Measurements from ENCODE around the gene LONP1.
"Not testable (repeated sequence)": the region's sequence is repeated elsewhere in the genome, so short reads cannot be mapped to it uniquely, and the experiment has no call there.

Gene LONP1, protein sequence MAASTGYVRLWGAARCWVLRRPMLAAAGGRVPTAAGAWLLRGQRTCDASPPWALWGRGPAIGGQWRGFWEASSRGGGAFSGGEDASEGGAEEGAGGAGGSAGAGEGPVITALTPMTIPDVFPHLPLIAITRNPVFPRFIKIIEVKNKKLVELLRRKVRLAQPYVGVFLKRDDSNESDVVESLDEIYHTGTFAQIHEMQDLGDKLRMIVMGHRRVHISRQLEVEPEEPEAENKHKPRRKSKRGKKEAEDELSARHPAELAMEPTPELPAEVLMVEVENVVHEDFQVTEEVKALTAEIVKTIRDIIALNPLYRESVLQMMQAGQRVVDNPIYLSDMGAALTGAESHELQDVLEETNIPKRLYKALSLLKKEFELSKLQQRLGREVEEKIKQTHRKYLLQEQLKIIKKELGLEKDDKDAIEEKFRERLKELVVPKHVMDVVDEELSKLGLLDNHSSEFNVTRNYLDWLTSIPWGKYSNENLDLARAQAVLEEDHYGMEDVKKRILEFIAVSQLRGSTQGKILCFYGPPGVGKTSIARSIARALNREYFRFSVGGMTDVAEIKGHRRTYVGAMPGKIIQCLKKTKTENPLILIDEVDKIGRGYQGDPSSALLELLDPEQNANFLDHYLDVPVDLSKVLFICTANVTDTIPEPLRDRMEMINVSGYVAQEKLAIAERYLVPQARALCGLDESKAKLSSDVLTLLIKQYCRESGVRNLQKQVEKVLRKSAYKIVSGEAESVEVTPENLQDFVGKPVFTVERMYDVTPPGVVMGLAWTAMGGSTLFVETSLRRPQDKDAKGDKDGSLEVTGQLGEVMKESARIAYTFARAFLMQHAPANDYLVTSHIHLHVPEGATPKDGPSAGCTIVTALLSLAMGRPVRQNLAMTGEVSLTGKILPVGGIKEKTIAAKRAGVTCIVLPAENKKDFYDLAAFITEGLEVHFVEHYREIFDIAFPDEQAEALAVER

GRCh38 chr19:5719961-5720790, at the start of gene LONP1, which contains the start of gene CATSPERD:
LONP1 (minus strand) TSS chr19:5720146; CDS start chr19:5720132, 14 bp downstream.
CATSPERD (plus strand) TSS chr19:5720637; CDS start chr19:5720738, 101 bp downstream.
- peak; percentile 96 for DNase-seq (ENCODE audit: low read depth)

DNA sequence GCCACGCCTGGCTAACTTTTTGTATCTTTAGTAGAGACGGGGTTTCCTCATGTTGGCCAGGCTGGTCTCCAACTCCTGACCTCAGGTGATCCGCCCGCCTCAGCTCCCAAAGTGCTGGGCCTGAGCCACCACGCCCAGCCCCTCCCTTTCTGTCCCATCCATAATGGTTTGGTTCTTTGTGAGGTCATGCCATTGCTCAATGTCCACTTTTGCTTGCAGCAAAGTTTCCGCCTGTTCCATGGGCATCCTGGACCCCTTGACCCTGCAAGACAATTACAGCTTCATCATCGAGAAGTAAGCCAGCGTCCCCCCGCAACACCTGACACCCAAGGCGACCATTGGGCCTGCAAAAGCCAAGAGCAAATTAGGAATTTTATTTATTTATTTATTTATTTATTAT, 48.0 kb upstream of the LONP1 start:
- no peak for DNase-seq (ENCODE audit: low read depth)

GRCh38 chr19:5765220-5765619, 45.3 kb upstream of the LONP1 start:
- DNase-seq (ENCODE audit: low read depth) = no peak

DNA sequence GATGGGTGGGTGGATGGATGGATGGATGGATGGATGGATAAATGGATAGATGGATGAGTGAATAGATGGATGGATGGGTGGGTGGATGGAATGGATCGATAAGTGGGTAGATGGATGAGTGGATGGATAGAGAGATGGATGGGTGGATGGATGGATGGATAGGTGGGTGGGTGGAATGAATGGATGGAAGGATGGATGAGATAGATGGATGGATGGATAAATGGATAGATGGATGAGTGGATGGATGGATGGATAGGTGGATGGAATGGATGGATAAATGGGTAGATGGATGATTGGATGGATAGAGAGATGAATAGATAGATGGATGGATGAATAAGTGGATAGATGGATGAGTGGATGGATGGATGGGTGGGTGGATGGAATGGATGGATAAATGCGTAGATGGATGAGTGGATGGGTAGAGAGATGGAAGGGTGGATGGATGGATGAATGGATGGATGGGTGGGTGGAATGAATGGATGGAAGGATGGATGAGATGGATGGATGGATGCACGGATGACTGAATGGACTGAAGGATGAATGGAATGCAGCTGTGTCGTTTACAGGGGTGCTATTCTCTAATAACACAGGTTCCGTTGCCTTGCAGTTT, 42.8 kb upstream of the LONP1 start:
- no peak for DNase-seq (ENCODE audit: low read depth)

- DNase-seq (ENCODE audit: low read depth) = no peak
Observed at GRCh38 chr19:5753743-5754142, 33.8 kb upstream of the LONP1 start.

GRCh38 chr19:5751709-5752108, 31.8 kb upstream of the LONP1 start:
- no peak for DNase-seq (ENCODE audit: low read depth)

- DNase-seq (ENCODE audit: low read depth) = no peak
Observed at GRCh38 chr19:5749505-5749904, 29.6 kb upstream of the LONP1 start.

DNA sequence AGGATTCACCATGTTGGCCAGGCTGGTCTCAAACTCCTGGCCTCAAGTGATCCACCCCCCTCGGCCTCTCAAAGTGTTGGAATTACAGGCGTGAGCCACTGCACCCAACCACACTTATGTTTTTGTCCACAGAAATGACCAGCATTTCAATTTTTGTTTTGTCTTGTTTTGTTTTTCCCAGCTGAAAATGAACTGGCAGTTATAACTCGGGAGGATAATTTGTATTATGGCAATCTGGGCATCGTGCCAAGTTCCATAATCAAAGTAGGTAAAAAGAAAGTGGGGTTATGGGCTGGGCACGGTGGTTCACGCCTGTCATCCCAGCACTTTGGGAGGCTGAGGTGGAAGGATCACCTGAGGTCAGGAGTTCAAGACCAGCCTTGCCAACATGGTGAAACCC, 29.0 kb upstream of the LONP1 start:
- not testable (repeated sequence) for DNase-seq (ENCODE audit: low read depth)

GRCh38 chr19:5744999-5745398, 25.1 kb upstream of the LONP1 start:
- DNase-seq (ENCODE audit: low read depth) = not testable (repeated sequence)

DNA sequence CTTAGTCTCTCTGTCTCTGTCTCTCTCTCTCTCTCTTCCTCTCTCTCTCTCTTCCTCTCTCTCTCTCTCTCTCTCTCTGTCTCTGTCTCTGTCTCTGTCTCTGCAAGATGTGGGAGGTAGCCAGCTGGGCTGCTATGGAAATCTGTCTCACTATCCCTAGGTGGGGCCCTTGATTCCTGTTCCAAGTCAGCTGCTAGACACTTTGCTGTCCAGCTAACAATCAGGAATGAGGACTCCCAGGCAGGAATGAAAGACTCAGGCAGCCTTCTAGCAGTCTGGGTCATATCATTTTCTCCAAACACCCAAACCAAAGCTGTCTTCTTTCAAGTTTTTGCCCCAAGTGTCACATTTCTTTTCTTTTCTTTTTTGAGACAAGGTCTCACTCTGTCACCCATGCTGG, 23.7 kb upstream of the LONP1 start:
- no peak for DNase-seq (ENCODE audit: low read depth)

DNA sequence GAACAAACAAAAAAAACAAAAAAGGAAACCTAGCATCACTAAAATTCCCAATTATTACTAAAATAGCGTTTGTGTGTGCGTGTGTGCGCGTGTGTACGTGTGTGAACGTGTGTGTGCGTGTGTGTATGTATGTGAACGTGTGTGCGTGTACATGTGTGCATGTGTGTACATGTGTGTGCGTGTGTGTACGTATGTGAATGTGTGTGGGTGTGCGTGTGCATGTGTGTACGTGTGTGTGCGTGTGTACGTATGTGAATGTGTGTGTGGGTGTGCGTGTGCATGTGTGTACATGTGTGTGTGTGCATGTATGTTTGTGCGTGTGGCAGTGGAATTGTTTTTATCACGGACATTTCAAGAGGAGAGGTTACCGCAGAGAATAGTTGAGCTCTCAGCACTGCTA, 22.1 kb upstream of the LONP1 start:
- no peak for DNase-seq (ENCODE audit: low read depth)

DNA sequence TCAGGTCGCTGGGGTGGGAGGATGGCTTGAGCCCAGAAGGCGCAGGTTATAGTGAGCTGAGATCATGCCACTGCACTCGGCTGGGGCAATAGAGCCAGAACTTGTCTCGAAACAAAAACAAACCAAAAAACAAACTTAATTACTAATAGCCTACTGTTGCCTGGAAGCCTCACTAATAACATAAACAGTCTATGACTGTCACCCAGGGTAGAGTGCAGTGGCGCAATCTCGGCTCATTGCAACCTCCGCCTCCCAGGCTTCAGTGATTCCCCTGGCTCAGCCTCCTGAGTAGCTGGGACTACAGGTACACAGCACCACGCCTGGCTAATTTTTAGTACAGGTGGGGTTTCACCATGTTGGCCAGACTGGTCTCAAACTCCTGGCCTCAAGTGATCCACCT, 18.5 kb upstream of the LONP1 start:
- no peak for DNase-seq (ENCODE audit: low read depth)

- DNase-seq (ENCODE audit: low read depth) = not testable (repeated sequence)
Observed at GRCh38 chr19:5733172-5733571, 13.2 kb upstream of the LONP1 start.

GRCh38 chr19:5727453-5728050, 7.6 kb upstream of the LONP1 start:
- no peak for DNase-seq (ENCODE audit: low read depth)

GRCh38 chr19:5719274-5719960, 529 bp downstream of the LONP1 start:
- DNase-seq (ENCODE audit: low read depth) = peak; percentile 13

- no peak for DNase-seq (ENCODE audit: low read depth)
Observed at GRCh38 chr19:5718579-5719273, 1.2 kb downstream of the LONP1 start.

DNA sequence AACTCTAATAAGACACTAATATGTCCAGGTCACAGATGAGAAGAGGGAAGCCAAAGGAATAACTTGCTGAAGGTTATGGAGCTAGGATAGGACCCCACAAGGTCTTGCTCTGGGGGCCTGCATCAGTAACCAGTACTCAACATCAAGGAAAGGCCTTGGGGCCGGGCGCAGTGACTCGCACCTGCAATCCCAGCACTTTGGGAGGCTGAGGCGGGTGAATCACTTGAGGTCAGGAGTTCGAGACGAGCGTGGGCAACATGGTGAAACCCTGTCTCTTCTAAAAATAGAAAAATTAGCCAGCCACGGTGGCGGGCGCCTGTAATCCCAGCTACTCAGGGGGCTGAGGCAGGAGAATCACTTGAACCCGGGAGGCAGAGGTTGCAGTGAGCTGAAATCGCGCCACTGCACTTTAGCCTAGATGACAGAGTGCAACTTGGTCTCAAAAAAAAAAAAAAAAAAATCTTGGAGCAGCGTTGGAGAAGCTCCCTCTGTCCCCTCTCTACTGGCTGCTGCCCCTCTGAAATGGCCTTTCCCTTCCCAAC, 1.8 kb downstream of the LONP1 start:
- DNase-seq (ENCODE audit: low read depth) = no peak

DNA sequence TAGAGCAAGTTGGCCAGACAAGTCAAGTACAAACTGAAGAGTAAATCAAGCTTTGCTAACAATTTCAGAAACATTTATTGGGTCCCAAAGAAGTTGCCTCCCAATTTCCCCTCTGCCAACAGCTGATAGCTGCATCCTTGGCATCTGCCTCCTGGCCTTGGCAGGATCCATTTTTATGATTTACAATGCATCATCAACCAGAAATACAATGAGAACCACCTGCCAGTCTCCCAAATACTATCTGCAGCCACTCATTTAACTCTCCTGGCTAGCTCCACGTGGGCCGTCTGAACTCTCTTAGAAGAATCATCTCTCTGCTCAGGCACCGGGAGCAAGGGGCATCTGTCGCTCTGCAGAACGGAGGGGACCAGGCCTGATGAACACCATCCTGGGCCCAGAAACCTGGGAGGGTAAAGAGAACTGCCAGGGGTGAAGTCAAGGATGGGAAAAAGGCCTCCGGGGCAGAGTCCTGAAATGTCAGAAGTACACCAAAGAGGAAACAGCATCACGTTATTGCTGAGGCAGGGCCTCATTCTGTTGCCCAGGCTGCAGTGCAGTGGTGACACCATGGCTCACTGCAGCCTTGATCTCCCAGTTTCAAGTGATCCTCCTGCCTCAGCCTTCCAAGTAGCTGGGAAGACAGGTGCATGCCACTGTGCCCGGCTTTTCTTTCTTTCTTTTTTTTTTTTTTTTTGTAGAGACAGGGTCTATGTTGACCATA, 2.6 kb downstream of the LONP1 start:
- DNase-seq (ENCODE audit: low read depth) = no peak

GRCh38 chr19:5714816-5715215, 5.1 kb downstream of the LONP1 start:
- DNase-seq (ENCODE audit: low read depth) = no peak
